Cardiac muscle cell (in vitro differentiated cells and primary cell): ENCODE data around the gene P2RY2. TPM values are rescaled to one million over a fixed set of nuclear protein-coding genes. Genes with fewer than 3 reads are reported as not detected.

Source experiments
- DNase-seq, 2 donors: peaks; one replicate each; pipeline versions ENCODE4 v3.0.0 to v3.0.0-alpha.2; 2010 to 2017; ENCODE audit warnings: low read depth in 1 of 2, low spot score in 1 of 2
- H3K27ac ChIP-seq: fragments of 200-600 bp; sonication (generic); 2 replicates; pipeline ENCODE4 v1.5.1; 2016
- H3K27me3 ChIP-seq: fragments of 200-600 bp; sonication (generic); 2 replicates; pipeline ENCODE4 v1.6.0; 2016; ENCODE audit warnings: control low read depth
- H3K36me3 ChIP-seq: fragments of 200-600 bp; sonication (generic); 2 replicates; pipeline ENCODE4 v1.5.1; 2016; ENCODE audit warnings: control low read depth
- H3K4me1 ChIP-seq: fragments of 200-600 bp; sonication (generic); 2 replicates; pipeline ENCODE4 v1.8.1; 2017; ENCODE audit warnings: low read depth, mild to moderate bottlenecking, mixed run types
- H3K4me3 ChIP-seq: fragments of 200-600 bp; sonication (generic); 2 replicates; pipeline ENCODE4 v1.5.1; 2016; ENCODE audit warnings: mild to moderate bottlenecking
- H3K9me3 ChIP-seq: fragments of 200-600 bp; sonication (generic); 2 replicates; pipeline ENCODE4 v1.5.1; 2017; ENCODE audit warnings: low read depth, mild to moderate bottlenecking, control low read depth
- CTCF ChIP-seq: IDR thresholded peaks from 2 replicates; pipeline ENCODE4 v1.5.1; 2012; ENCODE audit warnings: low read depth, mild to moderate bottlenecking, low read length
- polyA plus RNA-seq: library from polyadenylated mRNA; unstranded; fragments of >200 nt; fragmentation: Nextera tagmentation; extraction: Ambion mirVana; gene quantifications from 2 replicates; pipeline ENCODE4 v1.2.1, GENCODE V29; 2016
- total RNA-seq: library from RNA; depleted of rRNA; stranded (reverse); fragments of >200 nt; gene quantifications from 2 replicates; pipeline ENCODE4 v1.2.3, GENCODE V29; 2016

P2RY2 gene
- total and polyA plus RNA-seq, 2 experiments from 2014 or later = 0.48 to 0.83 TPM

GRCh38 chr11:73258104-73259035, 40.3 kb downstream of the P2RY2 start:
- Histone ChIP-seq H3K27ac (no peak overlapping the region), H3K36me3 (no peaks in the 10 kb centered on the region), H3K27me3 (peaks cover 7% of the 10 kb centered on the region), H3K9me3 (no peaks in the 10 kb centered on the region), H3K4me1 (peaks cover 5% of the 10 kb centered on the region), H3K4me3 (no peak overlapping the region)
- no peak for DNase-seq
- no peak for TF ChIP-seq CTCF

GRCh38 chr11:73259406-73260126, 41.5 kb downstream of the P2RY2 start:
- Histone ChIP-seq H3K9me3 (no peaks in the 10 kb centered on the region), H3K4me1 (peaks cover 5% of the 10 kb centered on the region), H3K36me3 (no peaks in the 10 kb centered on the region), H3K27me3 (peaks cover 18% of the 10 kb centered on the region), H3K27ac (no peak overlapping the region), H3K4me3 (no peak overlapping the region)
- no peak for TF ChIP-seq CTCF
- no peak for DNase-seq

GRCh38 chr11:73260127-73260457, 42.0 kb downstream of the P2RY2 start:
- Histone ChIP-seq H3K4me1 (peaks cover 5% of the 10 kb centered on the region), H3K27me3 (peaks cover 23% of the 10 kb centered on the region), H3K9me3 (no peaks in the 10 kb centered on the region), H3K4me3 (no peak overlapping the region), H3K36me3 (no peaks in the 10 kb centered on the region), H3K27ac (no peak overlapping the region)
- no peak for TF ChIP-seq CTCF
- no peak for DNase-seq

GRCh38 chr11:73262851-73263495, 44.9 kb downstream of the P2RY2 start:
- peak in 1 of 2 donors; percentile 38 for DNase-seq
- H3K9me3 ChIP-seq = no peaks in the 10 kb centered on the region
- no peak for TF ChIP-seq CTCF
- peaks cover 29% of the 10 kb centered on the region for H3K27me3 ChIP-seq
- H3K4me3 ChIP-seq = no peak overlapping the region
- no peaks in the 10 kb centered on the region for H3K36me3 ChIP-seq
- no peak overlapping the region for H3K27ac ChIP-seq
- H3K4me1 ChIP-seq = peaks cover 17% of the 10 kb centered on the region

GRCh38 chr11:73263640-73264039, 45.6 kb downstream of the P2RY2 start:
- no peaks in the 10 kb centered on the region for H3K36me3 ChIP-seq
- no peak overlapping the region for H3K27ac ChIP-seq
- no peaks in the 10 kb centered on the region for H3K9me3 ChIP-seq
- no peak for TF ChIP-seq CTCF
- H3K27me3 ChIP-seq = peaks cover 29% of the 10 kb centered on the region
- DNase-seq = no peak
- H3K4me1 ChIP-seq = peaks cover 17% of the 10 kb centered on the region
- H3K4me3 ChIP-seq = no peak overlapping the region
